ENCODE results near the gene ARG2.

ARG2 gene

GRCh38 chr14:67643713-67644112 is 24.0 kb downstream of the ARG2 start:
- H3K27ac Mint-ChIP-seq: no peak overlapping the region
- H3K9me3 Mint-ChIP-seq: no peaks in the 10 kb centered on the region

GRCh38 chr14:67644428-67644827 is 24.7 kb downstream of the ARG2 start:
- ATAC-seq: no peak
- Mint-ChIP-seq H3K9me3 (no peaks in the 10 kb centered on the region), H3K4me1 (peaks cover 13% of the 10 kb centered on the region), H3K27ac (no peak overlapping the region), H3K4me3 (no peak overlapping the region), H3K27me3 (no peaks in the 10 kb centered on the region)
- no peak for DNase-seq

More at GRCh38 chr14:67643713-67644112, 24.0 kb downstream of the ARG2 start:
- no peak for DNase-seq
- no peaks in the 10 kb centered on the region for H3K27me3 Mint-ChIP-seq
- H3K4me1 Mint-ChIP-seq: peaks cover 13% of the 10 kb centered on the region
- no peak overlapping the region for H3K4me3 Mint-ChIP-seq
- no peak for ATAC-seq

- DNase-seq: no peak
- Mint-ChIP-seq H3K27me3 (no peaks in the 10 kb centered on the region), H3K9me3 (no peaks in the 10 kb centered on the region), H3K27ac (no peak overlapping the region), H3K4me1 (peaks cover 13% of the 10 kb centered on the region), H3K4me3 (no peak overlapping the region)
- ATAC-seq: no peak
Measured at GRCh38 chr14:67645414-67645813, 25.7 kb downstream of the ARG2 start.

GRCh38 chr14:67646131-67646530 is 26.4 kb downstream of the ARG2 start:
- Mint-ChIP-seq H3K27me3 (no peaks in the 10 kb centered on the region), H3K9me3 (no peaks in the 10 kb centered on the region), H3K4me3 (no peak overlapping the region), H3K4me1 (peaks cover 13% of the 10 kb centered on the region), H3K27ac (no peak overlapping the region)
- ATAC-seq (no peak), DNase-seq (no peak)

- Mint-ChIP-seq H3K27me3 (no peaks in the 10 kb centered on the region), H3K4me1 (no peaks in the 10 kb centered on the region), H3K4me3 (no peak overlapping the region), H3K9me3 (no peaks in the 10 kb centered on the region), H3K27ac (no peak overlapping the region)
- DNase-seq (no peak), ATAC-seq (no peak)
Measured at GRCh38 chr14:67650151-67650550, 30.4 kb downstream of the ARG2 start.

- no peak for DNase-seq
- no peaks in the 10 kb centered on the region for H3K9me3 Mint-ChIP-seq
- H3K27ac Mint-ChIP-seq: peak overlapping the region; percentile 42 to 58
- no peaks in the 10 kb centered on the region for H3K4me1 Mint-ChIP-seq
- no peak overlapping the region for H3K4me3 Mint-ChIP-seq
- ATAC-seq: no peak
- no peaks in the 10 kb centered on the region for H3K27me3 Mint-ChIP-seq
Measured at GRCh38 chr14:67650694-67651093, 31.0 kb downstream of the ARG2 start.

GRCh38 chr14:67652189-67652588 is 32.5 kb downstream of the ARG2 start:
- H3K9me3 Mint-ChIP-seq: no peaks in the 10 kb centered on the region
- H3K27ac Mint-ChIP-seq: no peak overlapping the region
- H3K27me3 Mint-ChIP-seq: no peaks in the 10 kb centered on the region
- no peak overlapping the region for H3K4me3 Mint-ChIP-seq
- H3K4me1 Mint-ChIP-seq: no peaks in the 10 kb centered on the region
- ATAC-seq: no peak
- no peak for DNase-seq

- ATAC-seq (no peak), DNase-seq (no peak)
- no peaks in the 10 kb centered on the region for H3K27me3 Mint-ChIP-seq
- H3K4me1 Mint-ChIP-seq: no peaks in the 10 kb centered on the region
- peak overlapping the region in 1 of 2 donors; percentile 61 for H3K27ac Mint-ChIP-seq
- H3K4me3 Mint-ChIP-seq: no peak overlapping the region
- H3K9me3 Mint-ChIP-seq: no peaks in the 10 kb centered on the region
Measured at GRCh38 chr14:67653651-67654280, 34.0 kb downstream of the ARG2 start.

GRCh38 chr14:67663633-67664032 is 43.9 kb downstream of the ARG2 start:
- ATAC-seq (no peak), DNase-seq (no peak)
- no peaks in the 10 kb centered on the region for H3K27me3 Mint-ChIP-seq
- H3K4me1 Mint-ChIP-seq: peaks cover 29% of the 10 kb centered on the region
- H3K9me3 Mint-ChIP-seq: no peaks in the 10 kb centered on the region
- no peak overlapping the region for H3K4me3 Mint-ChIP-seq
- no peak overlapping the region for H3K27ac Mint-ChIP-seq

- no peak for ATAC-seq
- no peak for DNase-seq
- Mint-ChIP-seq H3K9me3 (no peaks in the 10 kb centered on the region), H3K27me3 (no peaks in the 10 kb centered on the region), H3K4me1 (peaks cover 39% of the 10 kb centered on the region), H3K4me3 (no peak overlapping the region), H3K27ac (peak overlapping the region; percentile 19 to 87)
Measured at GRCh38 chr14:67665868-67666267, 46.1 kb downstream of the ARG2 start.

- peak; percentile 77 for ATAC-seq
- peak overlapping the region in 1 of 2 donors; percentile 37 for H3K27ac Mint-ChIP-seq
- DNase-seq: peak; percentile 19 to 32
- peaks cover 48% of the 10 kb centered on the region for H3K4me1 Mint-ChIP-seq
- peak overlapping the region in 1 of 2 donors; percentile 1 for H3K4me3 Mint-ChIP-seq
- H3K27me3 Mint-ChIP-seq: no peaks in the 10 kb centered on the region
- no peaks in the 10 kb centered on the region for H3K9me3 Mint-ChIP-seq
Measured at GRCh38 chr14:67666750-67667449, 47.2 kb downstream of the ARG2 start.

- Mint-ChIP-seq H3K9me3 (no peaks in the 10 kb centered on the region), H3K27ac (no peak overlapping the region), H3K27me3 (no peaks in the 10 kb centered on the region), H3K4me3 (peak overlapping the region in 1 of 2 donors; percentile 47), H3K4me1 (peaks cover 60% of the 10 kb centered on the region)
- ATAC-seq (peak; percentile 92), DNase-seq (peak in 1 of 2 donors; percentile 26)
Measured at GRCh38 chr14:67668559-67668958, 48.8 kb downstream of the ARG2 start.

- no peaks in the 10 kb centered on the region for H3K27me3 Mint-ChIP-seq
- peak overlapping the region; percentile 80 to 99 for H3K27ac Mint-ChIP-seq
- peaks cover 43% of the 10 kb centered on the region for H3K4me1 Mint-ChIP-seq
- H3K9me3 Mint-ChIP-seq: no peaks in the 10 kb centered on the region
- DNase-seq (no peak), ATAC-seq (no peak)
- H3K4me3 Mint-ChIP-seq: peak overlapping the region; percentile 87 to 98
Measured at GRCh38 chr14:67673451-67673850, 53.7 kb downstream of the ARG2 start.

GRCh38 chr14:67674139-67674479 is 54.4 kb downstream of the ARG2 start:
- no peaks in the 10 kb centered on the region for H3K9me3 Mint-ChIP-seq
- peaks cover 36% of the 10 kb centered on the region for H3K4me1 Mint-ChIP-seq
- peak overlapping the region; percentile 96 to 99 for H3K27ac Mint-ChIP-seq
- H3K4me3 Mint-ChIP-seq: peak overlapping the region; percentile 87 to 98
- DNase-seq: peak in 1 of 2 donors; percentile 33
- peak; percentile 54 for ATAC-seq
- no peaks in the 10 kb centered on the region for H3K27me3 Mint-ChIP-seq

- Mint-ChIP-seq H3K9me3 (no peaks in the 10 kb centered on the region), H3K4me3 (peak within 1 kb of the TSS; percentile 87 to 98), H3K4me1 (peaks cover 31% of the 10 kb centered on the region), H3K27me3 (no peaks in the 10 kb centered on the region), H3K27ac (peak within 1 kb of the TSS; percentile 96 to 99)
- DNase-seq (peak; percentile 82 to 86), ATAC-seq (peak; percentile 98)
Measured at GRCh38 chr14:67674480-67675218, 54.9 kb downstream of the ARG2 start, which contains the start of gene VTI1B. Gene VTI1B (minus strand): TSS chr14:67674632. CDS start chr14:67674489, 143 bp downstream.

GRCh38 chr14:67675219-67675582 is 55.5 kb downstream of the ARG2 start:
- DNase-seq: no peak
- Mint-ChIP-seq H3K27me3 (no peaks in the 10 kb centered on the region), H3K4me1 (peaks cover 35% of the 10 kb centered on the region)

More at GRCh38 chr14:67675219-67675582, 55.5 kb downstream of the ARG2 start:
- ATAC-seq: no peak
- Mint-ChIP-seq H3K27ac (peak overlapping the region; percentile 93 to 99), H3K9me3 (no peaks in the 10 kb centered on the region), H3K4me3 (peak overlapping the region; percentile 87 to 98)

Data from stimulated activated naive CD8-positive, alpha-beta T cell treated with anti-CD3 and anti-CD28 coated beads, Interleukin-15, amount 100 ng/mL, for 72 hours (primary cell).